22Rv1 (cell line): ENCODE results near the gene HDGF.
A peak's percentile ranks its signal among the peaks of the same experiment; 100 is the strongest.

Source experiments
- CTCF ChIP-seq: fragments of 450-650 bp; IDR thresholded peaks from 2 replicates; pipeline ENCODE4 v1.5.1; 2017; ENCODE audit warnings: mild to moderate bottlenecking
- ZFX ChIP-seq: fragments of 450-650 bp; IDR thresholded peaks from 2 replicates; pipeline ENCODE4 v1.6.1; 2017; ENCODE audit warnings: antibody characterized with exemption, borderline replicate concordance

- peak; percentile 53 for TF ChIP-seq CTCF
- TF ChIP-seq ZFX, result no peak
These were observed 24.8 kb downstream of the HDGF start for GRCh38 chr1:156726549-156727226.
